ENCODE data around the gene ATP8A2.
A peak's percentile ranks its signal among the peaks of the same experiment; 100 is the strongest.
"Not testable (repeated sequence)": the region's sequence is repeated elsewhere in the genome, so short reads cannot be mapped to it uniquely, and the experiment has no call there.

Gene ATP8A2

DNA sequence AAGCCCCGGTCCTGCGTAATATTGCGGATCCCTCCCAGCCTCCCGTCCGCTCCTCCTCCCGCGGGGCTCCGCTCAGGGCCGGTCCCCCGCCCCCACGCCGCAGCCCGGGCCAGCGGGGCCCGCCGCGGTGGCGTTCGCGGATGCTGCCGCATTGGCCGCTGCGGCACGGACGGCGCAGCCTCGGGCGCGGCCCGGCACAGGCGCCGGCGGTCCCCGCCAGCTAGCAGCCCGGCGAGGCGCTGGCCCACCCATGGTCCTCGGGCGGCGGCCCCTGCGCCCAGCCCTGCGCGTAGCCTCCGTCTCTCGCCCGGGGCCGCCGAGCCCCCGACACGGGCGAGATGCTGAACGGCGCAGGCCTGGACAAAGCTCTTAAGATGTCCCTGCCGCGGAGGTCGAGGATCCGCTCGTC lies at the start of gene ATP8A2:
TSS of gene ATP8A2 (plus strand) at position 100 of the 409 bp plus-strand sequence. CDS start at position 339, 239 bp downstream.
- peaks cover 42% of the 10 kb centered on the region for H3K27me3 ChIP-seq (ENCODE audit: control insufficient read depth, insufficient read depth, low read length)
- peak within 1 kb of the TSS; percentile 65 for H3K4me3 ChIP-seq (ENCODE audit: low read depth, low read length)
- H3K9ac ChIP-seq (ENCODE audit: low read depth, low read length) = no peak within 1 kb of the TSS

DNA sequence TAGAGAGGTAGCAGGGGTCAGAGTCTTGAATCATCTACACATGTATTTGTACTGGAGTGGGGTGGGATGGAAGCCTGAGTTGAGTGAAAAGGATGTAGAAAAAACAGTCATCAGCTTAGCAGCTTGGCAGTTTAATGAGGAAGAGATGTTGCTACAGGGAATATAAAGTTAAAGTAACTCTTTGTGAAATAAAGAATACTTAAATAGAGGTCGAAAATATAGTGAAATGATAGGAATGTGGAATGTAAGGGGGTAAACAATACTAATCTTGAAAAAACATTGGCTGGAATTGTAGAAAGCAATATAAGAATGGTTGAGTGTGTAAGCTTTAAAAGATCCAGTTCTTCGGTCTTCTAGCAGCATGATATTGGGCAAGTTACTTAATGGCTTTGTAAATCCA lies 47.7 kb upstream of the ATP8A2 start:
- H3K4me1 ChIP-seq (ENCODE audit: control insufficient read depth, insufficient read depth, low read length) = no peaks in the 10 kb centered on the region

More for the DNA sequence above, at the start of gene ATP8A2:
- Histone ChIP-seq H3K36me3 (ENCODE audit: control insufficient read depth, insufficient read depth, low read length) (no peaks in the 10 kb centered on the region), H3K9me3 (ENCODE audit: control insufficient read depth, insufficient read depth, low read length) (no peaks in the 10 kb centered on the region), H3K4me1 (ENCODE audit: control insufficient read depth, insufficient read depth, low read length) (no peaks in the 10 kb centered on the region)

GRCh38 chr13:25329706-25330105 lies 42.1 kb upstream of the ATP8A2 start:
- no peak overlapping the region for H3K9ac ChIP-seq (ENCODE audit: low read depth, low read length)
- no peaks in the 10 kb centered on the region for H3K4me1 ChIP-seq (ENCODE audit: control insufficient read depth, insufficient read depth, low read length)
- H3K36me3 ChIP-seq (ENCODE audit: control insufficient read depth, insufficient read depth, low read length) = peaks cover 7% of the 10 kb centered on the region
- no peaks in the 10 kb centered on the region for H3K9me3 ChIP-seq (ENCODE audit: control insufficient read depth, insufficient read depth, low read length)
- H3K27me3 ChIP-seq (ENCODE audit: control insufficient read depth, insufficient read depth, low read length) = no peaks in the 10 kb centered on the region
- H3K4me3 ChIP-seq (ENCODE audit: low read depth, low read length) = no peak overlapping the region

More for the DNA sequence above, 47.7 kb upstream of the ATP8A2 start:
- Histone ChIP-seq H3K9me3 (ENCODE audit: control insufficient read depth, insufficient read depth, low read length) (no peaks in the 10 kb centered on the region), H3K36me3 (ENCODE audit: control insufficient read depth, insufficient read depth, low read length) (no peaks in the 10 kb centered on the region), H3K9ac (ENCODE audit: low read depth, low read length) (no peak overlapping the region), H3K27me3 (ENCODE audit: control insufficient read depth, insufficient read depth, low read length) (no peaks in the 10 kb centered on the region), H3K4me3 (ENCODE audit: low read depth, low read length) (no peak overlapping the region)

DNA sequence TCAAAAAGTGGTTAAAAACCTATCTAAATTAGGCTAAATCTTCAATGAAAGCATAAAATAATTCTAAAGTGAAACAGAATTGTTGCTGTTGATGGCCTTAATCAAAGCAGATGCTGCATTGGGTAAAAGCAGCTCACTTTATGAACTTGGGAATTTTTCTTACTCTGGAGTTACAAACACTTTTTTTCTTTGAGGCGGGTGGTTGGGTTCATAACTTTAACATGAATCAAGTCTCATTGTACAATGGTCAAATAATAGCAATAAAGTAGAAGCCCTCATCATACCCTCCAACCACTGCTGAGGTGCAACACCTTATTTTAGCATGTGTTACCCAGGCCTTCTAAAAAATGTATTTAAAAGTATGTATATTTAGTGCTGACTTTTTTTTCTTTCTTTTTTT lies 41.2 kb upstream of the ATP8A2 start:
- Histone ChIP-seq H3K4me3 (ENCODE audit: low read depth, low read length) (no peak overlapping the region), H3K36me3 (ENCODE audit: control insufficient read depth, insufficient read depth, low read length) (peaks cover 7% of the 10 kb centered on the region), H3K4me1 (ENCODE audit: control insufficient read depth, insufficient read depth, low read length) (no peaks in the 10 kb centered on the region), H3K27me3 (ENCODE audit: control insufficient read depth, insufficient read depth, low read length) (no peaks in the 10 kb centered on the region), H3K9me3 (ENCODE audit: control insufficient read depth, insufficient read depth, low read length) (no peaks in the 10 kb centered on the region), H3K9ac (ENCODE audit: low read depth, low read length) (no peak overlapping the region)

DNA sequence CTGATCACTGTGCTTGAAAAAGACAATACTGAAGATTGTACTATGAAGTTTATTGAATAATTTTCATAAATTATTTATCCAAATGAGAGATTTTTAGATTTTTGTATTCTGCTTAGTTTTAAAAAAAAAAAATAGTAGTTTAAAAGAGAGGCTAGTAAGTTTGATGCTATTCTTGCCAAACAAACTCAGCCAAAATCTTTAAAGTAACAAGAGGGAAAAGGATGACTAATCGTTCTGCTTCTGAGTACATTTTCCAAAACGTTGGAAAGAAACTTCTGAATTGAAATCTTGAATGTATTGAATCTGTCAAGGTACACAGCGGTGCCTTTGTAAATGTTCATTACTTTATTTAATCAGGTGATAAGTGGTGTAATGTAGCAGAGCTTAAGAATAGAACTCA lies 35.9 kb upstream of the ATP8A2 start:
- no peak overlapping the region for H3K4me3 ChIP-seq (ENCODE audit: low read depth, low read length)
- H3K9me3 ChIP-seq (ENCODE audit: control insufficient read depth, insufficient read depth, low read length) = no peaks in the 10 kb centered on the region
- H3K36me3 ChIP-seq (ENCODE audit: control insufficient read depth, insufficient read depth, low read length) = peaks cover 7% of the 10 kb centered on the region
- H3K4me1 ChIP-seq (ENCODE audit: control insufficient read depth, insufficient read depth, low read length) = no peaks in the 10 kb centered on the region
- H3K9ac ChIP-seq (ENCODE audit: low read depth, low read length) = no peak overlapping the region
- H3K27me3 ChIP-seq (ENCODE audit: control insufficient read depth, insufficient read depth, low read length) = no peaks in the 10 kb centered on the region

DNA sequence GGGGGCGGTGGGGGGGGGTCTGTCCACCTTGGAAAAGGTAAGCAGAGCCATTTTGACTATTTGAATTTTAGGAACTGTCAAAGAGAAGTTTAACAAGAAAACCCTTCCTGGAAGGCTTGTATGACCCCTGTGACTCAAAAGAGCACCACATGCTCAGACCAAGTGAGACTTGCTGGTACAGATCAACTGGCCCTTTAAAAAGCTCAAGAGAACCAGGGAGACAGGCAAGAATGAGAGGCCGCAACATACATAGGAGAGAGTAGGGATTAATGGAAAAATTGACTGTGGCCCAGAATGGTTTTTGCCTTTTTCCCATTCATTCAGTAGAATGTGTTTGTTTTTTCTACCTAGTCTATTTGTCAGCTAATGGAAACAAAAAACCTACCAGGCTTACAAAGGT lies 26.2 kb upstream of the ATP8A2 start:
- Histone ChIP-seq H3K36me3 (ENCODE audit: control insufficient read depth, insufficient read depth, low read length) (no peaks in the 10 kb centered on the region), H3K27me3 (ENCODE audit: control insufficient read depth, insufficient read depth, low read length) (no peaks in the 10 kb centered on the region), H3K9me3 (ENCODE audit: control insufficient read depth, insufficient read depth, low read length) (no peaks in the 10 kb centered on the region), H3K9ac (ENCODE audit: low read depth, low read length) (no peak overlapping the region), H3K4me1 (ENCODE audit: control insufficient read depth, insufficient read depth, low read length) (peaks cover 8% of the 10 kb centered on the region), H3K4me3 (ENCODE audit: low read depth, low read length) (no peak overlapping the region)

GRCh38 chr13:25347151-25347550 lies 24.6 kb upstream of the ATP8A2 start:
- Histone ChIP-seq H3K4me1 (ENCODE audit: control insufficient read depth, insufficient read depth, low read length) (peaks cover 8% of the 10 kb centered on the region), H3K36me3 (ENCODE audit: control insufficient read depth, insufficient read depth, low read length) (no peaks in the 10 kb centered on the region), H3K27me3 (ENCODE audit: control insufficient read depth, insufficient read depth, low read length) (no peaks in the 10 kb centered on the region), H3K4me3 (ENCODE audit: low read depth, low read length) (no peak overlapping the region), H3K9me3 (ENCODE audit: control insufficient read depth, insufficient read depth, low read length) (no peaks in the 10 kb centered on the region), H3K9ac (ENCODE audit: low read depth, low read length) (no peak overlapping the region)

DNA sequence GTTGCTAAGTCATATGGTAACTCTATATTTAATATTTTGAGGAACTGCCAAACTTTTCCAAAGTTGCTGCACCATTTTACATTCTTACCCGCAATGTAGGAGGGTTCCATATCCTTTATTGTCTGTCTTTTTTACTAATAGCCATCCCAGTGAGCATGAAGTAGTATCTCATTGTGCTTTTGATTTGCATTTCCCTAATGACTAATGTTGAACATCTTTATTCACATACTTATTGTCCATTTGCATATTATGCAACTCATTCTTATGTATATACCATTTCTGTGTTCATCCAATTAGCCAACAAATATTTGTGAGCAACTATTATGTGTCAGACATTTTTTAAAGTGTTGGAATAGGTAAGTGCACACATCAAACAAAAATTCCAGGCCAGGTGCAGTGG lies 20.4 kb upstream of the ATP8A2 start:
- Histone ChIP-seq H3K4me1 (ENCODE audit: control insufficient read depth, insufficient read depth, low read length) (no peaks in the 10 kb centered on the region), H3K4me3 (ENCODE audit: low read depth, low read length) (no peak overlapping the region), H3K9ac (ENCODE audit: low read depth, low read length) (no peak overlapping the region), H3K36me3 (ENCODE audit: control insufficient read depth, insufficient read depth, low read length) (no peaks in the 10 kb centered on the region), H3K9me3 (ENCODE audit: control insufficient read depth, insufficient read depth, low read length) (no peaks in the 10 kb centered on the region), H3K27me3 (ENCODE audit: control insufficient read depth, insufficient read depth, low read length) (no peaks in the 10 kb centered on the region)

DNA sequence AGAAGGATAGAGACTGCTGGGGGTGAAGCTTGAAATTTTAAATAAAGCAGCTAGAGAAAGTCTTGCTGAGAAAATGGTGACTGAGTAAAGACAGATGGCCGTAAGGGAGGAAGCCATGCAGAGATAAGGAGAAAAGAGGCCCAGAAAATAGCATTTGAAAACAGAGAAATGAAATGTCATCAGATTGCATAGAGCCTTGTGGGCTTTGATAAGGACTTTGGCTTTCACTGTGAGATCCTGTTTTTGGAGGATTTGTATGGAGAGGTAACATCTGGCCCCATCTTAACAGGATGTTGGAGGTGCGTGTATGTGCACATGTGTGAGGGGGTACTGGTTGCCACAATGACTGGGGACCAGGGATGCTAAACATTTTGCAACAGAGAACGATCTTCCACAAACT lies 19.5 kb upstream of the ATP8A2 start:
- no peaks in the 10 kb centered on the region for H3K27me3 ChIP-seq (ENCODE audit: control insufficient read depth, insufficient read depth, low read length)
- no peaks in the 10 kb centered on the region for H3K36me3 ChIP-seq (ENCODE audit: control insufficient read depth, insufficient read depth, low read length)

DNA sequence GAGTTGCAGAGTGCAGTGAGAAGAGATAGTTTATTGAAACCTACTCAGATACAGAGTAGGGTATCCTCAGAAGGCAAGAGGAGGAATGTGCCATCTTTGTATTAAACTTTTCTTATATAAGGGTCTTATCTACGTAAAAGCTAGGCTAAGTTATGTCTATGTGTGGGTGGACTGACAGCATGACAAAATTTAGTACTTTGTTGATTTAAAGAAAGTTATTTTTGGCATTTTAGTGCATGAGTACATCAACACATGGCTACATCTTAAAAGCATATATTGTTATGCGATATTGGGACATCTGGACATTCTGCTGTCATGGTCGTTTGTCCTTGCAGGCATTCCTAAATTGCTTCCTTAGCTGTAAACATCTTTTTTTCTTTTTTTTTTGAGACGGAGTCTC lies 19.0 kb upstream of the ATP8A2 start:
- Histone ChIP-seq H3K4me1 (ENCODE audit: control insufficient read depth, insufficient read depth, low read length) (no peaks in the 10 kb centered on the region), H3K27me3 (ENCODE audit: control insufficient read depth, insufficient read depth, low read length) (no peaks in the 10 kb centered on the region), H3K36me3 (ENCODE audit: control insufficient read depth, insufficient read depth, low read length) (no peaks in the 10 kb centered on the region), H3K9me3 (ENCODE audit: control insufficient read depth, insufficient read depth, low read length) (no peaks in the 10 kb centered on the region), H3K4me3 (ENCODE audit: low read depth, low read length) (no peak overlapping the region), H3K9ac (ENCODE audit: low read depth, low read length) (no peak overlapping the region)

More for the DNA sequence above, 19.5 kb upstream of the ATP8A2 start:
- no peak overlapping the region for H3K4me3 ChIP-seq (ENCODE audit: low read depth, low read length)
- H3K4me1 ChIP-seq (ENCODE audit: control insufficient read depth, insufficient read depth, low read length) = no peaks in the 10 kb centered on the region
- no peaks in the 10 kb centered on the region for H3K9me3 ChIP-seq (ENCODE audit: control insufficient read depth, insufficient read depth, low read length)
- no peak overlapping the region for H3K9ac ChIP-seq (ENCODE audit: low read depth, low read length)

DNA sequence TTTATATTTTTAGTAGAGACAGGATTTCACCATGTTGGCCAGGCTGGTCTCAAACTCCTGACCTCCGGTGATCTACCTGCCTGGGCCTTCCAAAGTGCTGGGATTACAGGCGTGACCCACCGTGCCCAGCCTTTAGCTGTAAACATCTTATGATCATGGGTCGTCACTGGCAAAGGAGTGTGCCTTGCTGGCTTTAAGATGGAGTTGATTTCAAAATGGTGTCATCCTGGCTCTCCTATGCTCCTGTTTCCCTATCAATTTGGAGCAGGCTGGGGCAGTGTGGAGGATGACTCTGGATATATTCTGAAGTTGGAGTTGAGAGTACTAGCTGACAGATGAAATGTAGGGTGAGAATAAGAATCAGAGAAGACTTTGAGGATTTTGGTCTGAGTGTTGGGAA lies 18.4 kb upstream of the ATP8A2 start:
- Histone ChIP-seq H3K27me3 (ENCODE audit: control insufficient read depth, insufficient read depth, low read length) (no peaks in the 10 kb centered on the region), H3K4me1 (ENCODE audit: control insufficient read depth, insufficient read depth, low read length) (no peaks in the 10 kb centered on the region), H3K4me3 (ENCODE audit: low read depth, low read length) (no peak overlapping the region), H3K9ac (ENCODE audit: low read depth, low read length) (no peak overlapping the region), H3K9me3 (ENCODE audit: control insufficient read depth, insufficient read depth, low read length) (no peaks in the 10 kb centered on the region), H3K36me3 (ENCODE audit: control insufficient read depth, insufficient read depth, low read length) (no peaks in the 10 kb centered on the region)

DNA sequence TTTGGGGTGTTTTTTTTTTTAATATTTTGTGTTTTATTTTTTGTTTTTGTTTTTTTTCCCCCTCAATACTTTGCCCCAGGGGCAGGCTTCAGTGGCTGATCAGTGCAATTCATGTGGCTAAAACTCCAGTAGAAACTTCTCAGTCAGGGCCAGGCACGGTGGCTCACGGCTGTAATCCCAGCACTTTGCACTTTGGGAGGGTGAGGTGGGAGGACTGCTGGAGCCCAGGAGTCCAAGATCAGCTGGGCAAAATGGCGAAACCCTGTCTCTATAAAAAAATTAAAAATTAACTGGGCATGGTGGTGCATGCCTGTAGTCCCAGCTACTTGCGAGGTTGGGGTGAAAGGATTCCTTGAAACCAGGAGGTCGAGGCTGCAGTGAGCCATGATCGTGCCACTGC lies 17.4 kb upstream of the ATP8A2 start:
- H3K4me1 ChIP-seq (ENCODE audit: control insufficient read depth, insufficient read depth, low read length) = no peaks in the 10 kb centered on the region
- H3K27me3 ChIP-seq (ENCODE audit: control insufficient read depth, insufficient read depth, low read length) = no peaks in the 10 kb centered on the region
- no peak overlapping the region for H3K4me3 ChIP-seq (ENCODE audit: low read depth, low read length)
- no peaks in the 10 kb centered on the region for H3K36me3 ChIP-seq (ENCODE audit: control insufficient read depth, insufficient read depth, low read length)
- no peak overlapping the region for H3K9ac ChIP-seq (ENCODE audit: low read depth, low read length)
- H3K9me3 ChIP-seq (ENCODE audit: control insufficient read depth, insufficient read depth, low read length) = no peaks in the 10 kb centered on the region

GRCh38 chr13:25360443-25360842 lies 11.3 kb upstream of the ATP8A2 start:
- not testable (repeated sequence) for H3K9me3 ChIP-seq (ENCODE audit: control insufficient read depth, insufficient read depth, low read length); H3K9ac ChIP-seq (ENCODE audit: low read depth, low read length); H3K36me3 ChIP-seq (ENCODE audit: control insufficient read depth, insufficient read depth, low read length); H3K4me1 ChIP-seq (ENCODE audit: control insufficient read depth, insufficient read depth, low read length); H3K27me3 ChIP-seq (ENCODE audit: control insufficient read depth, insufficient read depth, low read length); H3K4me3 ChIP-seq (ENCODE audit: low read depth, low read length)

All from iPS-15b (cell line).